ENCODE results near the gene KCNG2.
A peak's percentile ranks its signal among the peaks of the same experiment; 100 is the strongest.

KCNG2 gene

DNA sequence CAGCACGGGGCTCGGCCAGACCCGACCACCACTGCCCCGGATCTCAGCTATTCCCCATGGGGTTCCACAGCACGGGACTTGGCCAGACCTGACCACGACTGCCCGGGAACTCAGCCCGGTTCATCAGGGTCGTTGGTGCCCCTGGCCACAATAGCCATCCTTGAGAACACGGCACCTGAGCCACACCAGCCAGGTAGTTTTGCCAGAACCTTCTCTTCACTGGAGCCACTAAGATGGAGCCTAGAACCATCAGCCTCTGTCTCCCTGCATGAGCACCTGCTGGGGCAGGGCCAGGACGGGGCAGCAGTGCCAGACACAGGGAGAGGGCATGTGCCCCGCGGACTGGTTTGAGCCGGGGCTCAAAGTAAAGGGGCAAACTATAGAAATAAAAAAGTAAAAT, 11.4 kb upstream of the KCNG2 start:
- no peak for DNase-seq

DNA sequence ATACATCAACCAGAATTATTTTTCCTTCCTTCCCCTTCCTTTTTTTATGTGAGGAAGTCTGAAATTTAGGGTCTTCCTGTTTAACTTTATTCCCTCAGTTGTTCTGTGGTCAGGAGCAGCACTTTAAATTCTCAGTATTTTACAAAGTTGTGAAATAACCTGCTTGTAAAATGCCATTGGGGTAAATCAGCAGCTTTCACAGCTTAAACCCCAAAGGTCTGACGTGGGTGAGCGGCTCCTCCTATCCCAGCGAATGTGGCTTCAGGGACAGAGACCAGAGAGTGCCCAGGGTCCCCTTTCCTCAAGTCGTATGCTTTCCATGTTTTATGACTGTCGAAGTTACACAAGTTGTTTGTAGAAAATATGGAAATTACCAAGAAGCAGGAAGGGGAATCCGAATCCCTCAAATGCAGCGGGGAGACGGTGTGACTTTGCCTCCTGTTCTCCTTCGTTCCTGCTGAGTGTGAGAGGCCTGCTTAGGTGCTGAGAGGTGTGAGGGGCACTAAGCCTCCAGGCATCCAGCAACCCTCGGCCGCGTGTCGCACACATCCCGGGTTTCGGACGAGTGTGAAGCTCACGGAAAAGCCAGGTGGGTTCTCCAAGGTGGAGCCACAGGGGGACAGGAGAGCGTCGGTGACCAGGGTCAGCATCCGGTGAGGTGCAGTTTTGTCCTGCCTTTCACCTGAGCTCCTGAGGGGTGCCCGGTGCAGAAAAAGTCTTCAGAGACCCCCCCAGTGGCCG, 10.8 kb upstream of the KCNG2 start:
- no peak for DNase-seq

DNA sequence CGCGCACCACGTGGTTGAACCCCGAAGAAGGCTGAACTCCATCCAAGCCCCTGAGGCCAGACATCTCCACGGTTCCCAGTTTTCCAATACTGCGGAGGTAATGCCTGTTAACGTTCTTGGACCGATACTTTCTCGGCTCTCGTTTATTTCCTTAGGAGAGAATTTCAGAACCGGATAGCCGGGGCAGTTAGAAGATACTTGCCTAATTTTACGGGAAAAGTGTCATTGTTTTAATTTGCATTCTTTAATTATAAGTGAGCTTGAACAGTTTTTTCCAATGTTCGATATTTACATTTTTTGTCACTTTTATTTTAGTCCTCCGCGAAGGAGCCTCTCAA, 10.2 kb upstream of the KCNG2 start:
- DNase-seq: no peak

DNA sequence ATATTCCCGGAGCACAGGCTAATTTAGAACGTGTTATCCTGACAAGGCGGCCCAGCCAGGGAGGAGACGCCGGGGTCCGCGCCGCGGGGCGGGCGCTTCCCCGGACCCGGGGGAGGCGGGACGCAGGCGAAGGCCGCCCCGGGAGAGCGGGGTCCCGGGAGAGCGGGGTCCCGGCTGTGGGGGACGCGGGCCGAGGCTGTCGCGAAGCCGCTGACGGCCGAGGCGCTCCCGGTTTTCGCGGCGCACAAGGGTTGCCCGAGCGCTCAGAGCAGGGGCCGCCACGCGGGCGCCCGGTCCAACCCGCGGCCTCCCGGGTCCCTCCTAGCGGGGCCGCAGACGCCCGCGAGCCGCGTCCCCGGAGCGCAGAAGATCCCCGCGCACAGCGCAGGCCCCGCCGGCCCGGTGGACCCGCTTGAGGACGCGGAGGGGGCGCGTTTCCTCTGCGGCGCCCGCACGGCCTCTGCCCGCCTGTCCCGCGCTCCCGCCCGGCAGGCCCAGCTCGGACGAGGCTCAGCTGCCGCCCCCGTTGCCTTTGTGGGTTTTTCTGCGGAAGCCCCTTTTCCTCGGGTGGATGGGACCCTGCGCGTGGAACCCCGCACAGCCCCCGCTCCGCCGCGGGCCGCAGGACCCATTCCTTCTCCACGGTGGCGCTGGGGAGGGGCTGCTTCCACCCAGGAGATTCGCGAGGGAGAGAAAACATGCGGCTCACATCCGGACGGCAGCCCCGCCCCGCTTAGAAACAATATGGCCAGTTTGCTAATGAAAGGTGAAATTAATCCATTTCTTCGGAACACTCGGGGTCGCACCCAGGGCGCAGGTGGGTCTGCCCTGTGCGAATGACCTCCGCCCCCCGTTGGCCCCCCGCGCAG, 9.6 kb upstream of the KCNG2 start:
- no peak for DNase-seq

DNA sequence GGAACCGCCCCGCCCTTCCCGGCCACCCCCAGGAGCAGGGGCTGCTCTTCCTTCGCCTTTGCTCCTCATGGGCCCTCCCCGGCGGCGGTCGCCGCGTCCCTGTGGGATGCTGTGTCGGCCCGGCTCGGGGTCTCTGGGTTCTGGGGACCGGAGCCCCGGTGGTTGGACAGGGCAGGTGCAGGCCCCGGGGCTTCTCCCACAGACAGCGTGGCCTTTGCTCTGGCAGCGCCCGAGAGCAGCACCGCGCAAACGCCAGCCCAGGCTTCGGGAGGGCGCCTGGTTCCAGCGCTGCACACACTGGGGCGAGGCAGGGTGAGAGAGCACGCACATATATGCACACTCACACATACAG, 9.0 kb upstream of the KCNG2 start:
- no peak for DNase-seq

DNA sequence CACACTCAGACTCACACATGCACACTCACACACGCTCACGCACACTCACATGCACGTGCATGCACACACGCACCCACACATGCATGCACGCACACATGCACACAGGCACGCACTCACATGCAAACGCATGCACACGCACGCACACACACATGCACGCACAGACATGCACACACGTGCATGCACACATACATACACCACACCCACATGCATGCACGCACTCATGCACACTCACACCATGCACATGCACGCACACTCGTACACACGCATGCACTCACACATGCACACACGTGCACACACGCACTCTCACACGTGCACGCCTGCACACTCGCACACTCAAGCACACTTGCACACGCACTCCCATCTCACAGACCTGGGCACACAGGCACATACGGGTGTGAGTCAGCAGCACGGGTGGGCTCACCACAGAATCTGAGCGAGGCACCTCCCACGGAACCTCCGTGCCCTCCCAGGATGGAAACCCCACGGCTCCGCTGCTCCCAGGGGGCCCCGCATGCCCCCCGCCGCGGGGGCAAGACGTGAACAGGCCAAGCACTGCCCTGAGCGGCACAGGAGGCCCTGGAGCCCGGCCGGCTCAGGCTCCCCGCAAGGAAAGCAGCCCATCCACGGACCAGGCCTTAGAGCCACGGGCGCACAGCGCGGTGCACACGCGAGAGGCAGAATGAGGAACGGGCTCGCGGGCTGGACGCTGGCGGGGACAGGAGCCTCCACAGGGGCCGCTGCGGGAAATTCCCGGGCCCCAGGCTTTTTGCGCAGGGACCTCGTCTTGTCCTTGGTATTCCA, 8.4 kb upstream of the KCNG2 start:
- no peak for DNase-seq

DNA sequence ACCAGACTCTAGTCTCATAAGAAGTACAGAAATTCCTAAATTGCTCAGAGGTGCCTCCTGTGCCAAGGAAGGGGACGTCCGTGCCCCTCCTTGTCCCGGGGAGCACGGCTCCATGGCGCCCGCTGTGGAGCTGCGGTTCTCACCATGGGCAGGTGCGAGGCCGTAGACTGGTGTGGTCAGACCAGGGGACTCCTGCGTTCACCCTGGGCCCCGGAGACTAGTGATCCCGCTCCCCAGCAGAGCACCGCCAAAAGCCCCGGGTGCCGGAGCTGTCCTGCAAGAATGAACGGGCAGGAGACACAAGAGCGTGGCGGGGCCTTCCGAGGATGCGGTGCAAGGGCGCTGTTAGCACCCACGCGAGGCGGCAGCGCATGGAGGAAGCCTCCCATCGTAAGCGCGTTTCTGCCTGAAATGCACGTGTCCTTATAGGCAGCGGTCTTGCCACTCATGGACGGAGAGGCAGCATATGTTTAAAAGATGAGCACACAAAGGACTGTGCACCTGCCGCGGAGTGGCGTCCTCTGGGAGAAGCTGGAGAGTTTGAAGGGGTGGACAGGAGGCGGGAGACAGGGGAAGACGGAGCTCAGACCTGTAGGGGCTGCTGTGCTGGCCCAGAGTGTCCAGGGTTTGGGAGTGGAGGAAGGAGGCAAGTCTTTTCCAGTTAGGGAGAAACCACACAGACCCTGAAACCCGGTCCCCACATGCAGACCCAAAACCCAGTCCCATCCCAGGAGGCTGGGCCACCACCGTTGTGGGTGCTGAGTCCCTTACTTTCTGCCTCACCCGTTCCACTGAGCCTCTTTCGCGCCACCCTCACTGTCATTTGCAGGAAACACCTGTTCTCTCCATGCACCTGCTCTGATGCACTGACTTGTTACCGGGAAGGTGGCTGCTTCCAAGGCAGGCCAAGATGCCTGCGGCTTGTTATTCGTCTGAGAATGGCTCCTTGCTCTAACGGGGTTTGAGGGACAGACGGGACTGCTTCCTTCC, 7.5 kb upstream of the KCNG2 start:
- DNase-seq: peak; percentile 62

DNA sequence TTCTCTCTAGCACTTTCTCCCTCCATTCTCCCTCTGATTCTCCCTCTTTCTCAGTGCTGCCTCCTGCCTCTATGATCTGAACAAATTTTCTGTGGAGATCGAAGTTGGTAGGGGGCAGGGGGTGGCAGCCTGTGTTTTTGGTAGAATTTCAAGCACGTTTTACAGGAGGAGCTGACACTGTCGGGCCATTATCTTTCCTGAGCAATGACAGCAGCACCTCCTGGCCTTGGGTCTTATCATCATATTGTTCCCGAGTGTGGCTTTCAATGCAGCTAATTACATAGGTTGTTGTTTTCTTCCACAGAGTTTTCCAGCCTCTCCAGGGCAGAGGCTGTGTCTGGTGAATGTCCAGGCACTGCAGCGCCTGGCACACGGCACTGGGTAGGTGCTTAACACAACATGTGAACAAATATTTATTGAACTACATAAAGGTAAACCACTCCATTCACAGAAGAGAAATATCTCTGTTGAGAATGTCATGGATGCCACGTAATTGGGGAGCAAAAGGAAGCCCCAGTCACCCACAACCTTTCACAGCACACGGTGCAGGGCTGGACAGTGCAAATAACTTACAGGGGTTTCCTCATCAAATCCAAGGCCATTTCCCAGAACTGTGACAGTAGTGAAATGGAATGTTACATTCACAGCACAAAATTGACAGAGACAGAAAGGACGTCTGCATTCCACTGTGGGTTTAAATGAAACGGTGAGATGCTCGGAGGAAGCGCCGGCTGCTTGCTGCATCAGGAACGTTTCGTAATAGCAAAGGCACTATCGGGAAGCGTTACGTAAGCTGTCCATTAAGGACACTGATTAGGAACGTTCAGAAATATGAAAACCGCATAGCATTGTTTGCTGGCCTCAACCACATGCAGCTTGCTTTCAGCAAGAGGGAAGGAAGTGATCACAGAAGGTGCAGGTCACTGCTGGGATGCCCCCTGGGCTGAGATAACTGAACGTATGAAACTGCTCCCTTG, 6.5 kb upstream of the KCNG2 start:
- peak; percentile 14 for DNase-seq

DNA sequence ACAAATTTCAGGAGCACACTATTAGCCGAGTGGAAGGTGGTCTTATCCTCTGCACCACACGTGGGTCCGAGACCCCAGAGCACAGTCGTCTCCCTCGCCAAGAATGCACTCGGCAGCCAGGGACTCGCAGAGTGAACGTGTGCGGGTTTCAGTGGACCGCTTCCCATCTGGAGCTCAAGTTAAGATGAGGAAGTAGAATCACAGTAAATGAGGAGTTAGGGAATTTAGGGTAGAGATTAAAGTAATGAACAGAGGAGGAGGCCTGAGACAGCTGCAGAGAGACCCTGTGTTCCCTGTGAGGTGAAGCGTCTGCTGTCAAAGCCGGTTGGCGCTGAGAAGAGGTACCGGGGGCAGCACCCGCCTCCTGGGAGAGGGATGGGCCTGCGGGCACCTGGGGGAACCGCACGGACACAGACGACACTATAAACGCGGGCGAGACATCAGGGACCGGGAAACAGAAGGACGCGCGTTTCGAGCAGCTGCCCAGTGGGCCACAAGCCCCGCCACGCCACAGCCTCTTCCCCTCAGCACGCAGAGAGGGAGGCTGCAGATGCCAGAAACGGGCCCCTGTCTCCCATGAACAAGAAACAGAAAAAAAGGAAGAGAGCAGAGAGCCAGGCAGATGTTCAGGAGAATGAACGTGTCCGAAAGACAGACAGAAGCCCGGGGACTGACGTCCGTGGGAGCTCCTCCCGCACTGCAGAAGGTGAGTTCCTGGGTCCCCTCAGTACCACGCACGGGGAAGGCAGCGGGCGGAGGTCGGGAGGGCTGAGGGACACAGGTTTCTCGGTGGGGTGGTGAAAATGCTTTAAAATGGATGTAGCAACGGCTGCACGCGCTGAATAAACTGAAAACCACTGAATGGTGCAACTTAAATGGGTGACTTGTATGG, 5.4 kb upstream of the KCNG2 start:
- no peak for DNase-seq

DNA sequence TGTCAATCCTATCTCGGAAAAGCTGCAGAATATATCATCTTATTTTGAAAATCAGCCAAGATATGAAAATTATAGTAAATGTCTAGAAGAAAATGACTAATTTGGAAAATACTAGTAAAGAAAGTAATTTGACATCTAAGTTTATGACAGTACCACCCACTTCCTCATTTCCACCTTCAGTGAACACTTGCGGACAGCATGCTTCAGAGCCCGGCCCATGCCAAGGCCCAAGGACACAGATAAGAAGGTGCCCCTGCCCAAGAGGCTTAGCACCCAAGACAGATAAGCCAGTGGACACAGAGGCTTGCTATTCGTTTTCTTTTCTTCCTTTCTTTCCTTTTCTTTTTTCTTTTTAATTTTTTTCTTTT, 4.8 kb upstream of the KCNG2 start:
- DNase-seq: no peak

DNA sequence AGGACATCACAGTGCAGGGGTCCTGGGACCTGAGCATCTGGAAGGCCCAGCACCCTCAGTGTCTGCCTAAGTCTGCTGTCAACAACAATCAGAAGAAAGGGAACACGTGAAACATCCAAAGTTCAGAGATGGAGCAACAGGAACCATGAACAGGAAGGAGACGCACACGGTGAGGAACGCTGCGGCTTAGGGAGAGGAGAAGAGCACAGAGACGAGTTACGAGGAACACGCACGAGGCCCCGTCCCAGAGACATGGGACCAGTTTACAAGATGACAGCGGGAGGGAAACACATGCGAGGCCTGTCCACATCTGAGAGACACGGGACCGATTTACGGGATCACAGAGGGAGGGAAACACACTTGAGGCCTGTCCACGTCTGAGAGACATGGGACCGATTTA, 2.9 kb upstream of the KCNG2 start:
- DNase-seq: no peak

DNA sequence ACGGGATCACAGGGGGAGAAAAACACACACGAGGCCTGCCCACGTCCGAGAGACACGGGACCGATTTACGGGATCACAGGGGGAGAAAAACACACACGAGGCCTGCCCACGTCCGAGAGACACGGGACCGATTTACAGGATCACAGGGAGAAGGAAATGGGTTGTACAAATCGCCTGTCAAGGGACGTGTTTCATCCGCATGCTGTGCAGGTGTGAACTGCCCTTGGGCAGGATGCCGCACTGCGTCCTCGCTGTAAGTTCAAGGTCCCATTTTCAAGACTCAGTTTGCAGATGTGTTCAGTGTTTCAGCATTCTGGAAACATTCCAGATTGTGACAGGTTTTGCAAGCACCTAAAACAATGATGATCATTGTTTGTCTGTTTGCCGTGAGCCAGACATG, 2.3 kb upstream of the KCNG2 start:
- no peak for DNase-seq

DNA sequence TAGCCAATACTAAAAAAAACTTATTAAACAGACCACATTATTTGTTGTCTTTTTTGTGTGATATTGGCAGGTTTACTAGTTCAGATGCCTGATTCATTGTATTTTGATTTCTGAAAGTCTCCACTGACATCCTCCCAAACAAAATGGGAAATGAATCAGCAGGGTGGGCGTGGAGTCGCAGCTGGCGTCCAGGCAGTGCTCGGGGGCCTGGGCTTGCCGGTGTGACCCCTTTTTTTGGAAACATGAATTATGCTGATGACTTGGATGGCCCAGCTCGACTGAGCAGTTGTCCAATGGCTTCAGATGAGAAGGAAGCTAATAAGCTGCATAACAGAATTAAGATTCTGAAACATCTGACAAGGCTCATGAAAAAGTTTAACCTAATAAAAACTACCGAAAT, 1.7 kb upstream of the KCNG2 start:
- no peak for DNase-seq

DNA sequence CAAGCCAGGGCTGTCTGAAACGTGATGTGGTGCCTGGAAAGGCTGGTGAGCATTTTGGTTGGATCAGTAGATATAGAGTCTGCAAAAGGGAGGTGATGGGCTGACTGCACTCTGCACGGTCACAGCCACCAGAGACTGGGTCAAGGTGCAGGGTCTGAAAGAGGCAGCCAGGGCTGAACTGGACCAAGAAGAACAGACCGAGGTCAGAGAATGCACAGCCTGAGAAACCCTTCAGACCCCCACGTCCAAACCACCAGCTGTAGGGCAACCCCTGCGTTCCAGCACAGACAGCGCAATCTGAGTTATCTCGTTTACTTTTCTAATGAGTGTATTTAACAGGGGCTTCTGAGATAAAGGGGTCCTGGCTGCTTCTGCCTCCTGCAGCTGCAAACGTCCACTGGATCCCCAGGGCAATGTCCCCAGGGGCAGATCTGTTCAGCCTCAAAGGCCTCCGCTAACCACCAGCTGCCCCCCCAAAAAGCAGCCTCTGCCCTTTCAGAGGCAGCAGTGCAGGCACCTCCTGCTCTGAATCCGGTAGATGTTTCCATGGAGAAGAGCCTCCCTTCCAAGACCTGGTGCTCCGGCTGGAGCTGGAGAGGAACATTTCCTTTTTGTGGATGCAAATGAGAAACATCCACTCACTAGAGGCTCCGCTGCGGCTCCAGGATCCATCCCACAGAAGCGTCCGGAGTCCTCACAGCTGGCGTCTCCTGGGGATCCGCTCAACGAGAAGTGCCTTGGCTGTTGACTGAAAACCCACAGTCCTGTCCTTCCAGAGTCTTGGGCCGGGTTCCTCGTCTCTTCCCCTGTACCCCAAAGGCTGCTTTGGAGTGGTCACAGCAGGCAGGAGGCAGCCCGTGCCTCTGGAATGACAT, 970 bp upstream of the KCNG2 start:
- no peak for DNase-seq

DNA sequence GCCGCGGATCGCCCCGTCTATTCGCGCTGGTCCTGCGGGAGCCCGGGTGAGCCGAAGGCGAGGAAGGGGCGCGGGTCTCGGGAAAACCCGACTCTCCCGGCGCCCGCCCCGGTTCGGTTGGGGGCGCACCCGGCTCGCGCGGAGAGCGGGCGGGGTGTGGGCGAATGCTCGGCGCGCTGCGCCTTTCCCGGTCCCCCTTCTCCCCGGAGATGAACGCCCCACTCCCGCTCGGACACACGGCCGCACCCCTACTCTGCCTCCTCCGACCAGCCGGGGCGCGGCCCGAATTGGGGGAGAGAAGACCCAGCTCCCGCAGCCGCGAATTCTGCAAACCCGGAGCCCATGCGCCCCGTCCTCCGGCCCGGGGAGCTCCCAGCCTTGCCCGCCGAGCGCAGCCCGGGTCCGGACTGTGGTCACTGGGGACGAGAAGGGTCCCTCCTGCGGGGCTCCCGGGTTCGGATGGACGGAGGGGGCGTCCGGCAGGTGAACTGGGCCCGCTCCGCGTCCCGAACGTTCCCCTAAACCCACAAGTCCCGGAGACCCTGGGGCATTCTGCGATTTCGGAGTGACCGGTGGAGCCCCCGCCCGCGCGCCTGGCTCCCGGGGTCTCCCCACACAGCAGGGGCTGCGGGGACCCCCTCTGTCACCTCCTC, 734 bp downstream of the KCNG2 start:
- no peak for DNase-seq

DNA sequence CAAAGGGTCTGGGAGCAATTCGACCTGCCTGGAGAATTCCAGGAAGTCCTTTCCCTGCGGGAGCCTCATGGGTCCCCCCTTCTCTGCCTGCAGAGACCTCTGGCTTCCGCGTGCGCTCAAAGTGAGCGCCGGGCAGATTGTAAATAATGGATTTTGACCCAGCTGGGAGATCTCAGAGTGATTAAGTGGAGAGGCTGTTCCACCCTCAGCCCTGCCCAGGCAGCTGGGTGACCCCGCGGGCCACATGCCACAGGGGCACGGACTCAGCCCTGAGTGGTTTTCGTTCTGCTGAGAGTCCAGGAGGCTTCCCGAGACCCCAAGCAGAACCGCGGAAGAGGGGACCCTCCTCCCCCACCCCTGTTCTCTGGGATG, 1.2 kb downstream of the KCNG2 start:
- peak; percentile 15 for DNase-seq

DNA sequence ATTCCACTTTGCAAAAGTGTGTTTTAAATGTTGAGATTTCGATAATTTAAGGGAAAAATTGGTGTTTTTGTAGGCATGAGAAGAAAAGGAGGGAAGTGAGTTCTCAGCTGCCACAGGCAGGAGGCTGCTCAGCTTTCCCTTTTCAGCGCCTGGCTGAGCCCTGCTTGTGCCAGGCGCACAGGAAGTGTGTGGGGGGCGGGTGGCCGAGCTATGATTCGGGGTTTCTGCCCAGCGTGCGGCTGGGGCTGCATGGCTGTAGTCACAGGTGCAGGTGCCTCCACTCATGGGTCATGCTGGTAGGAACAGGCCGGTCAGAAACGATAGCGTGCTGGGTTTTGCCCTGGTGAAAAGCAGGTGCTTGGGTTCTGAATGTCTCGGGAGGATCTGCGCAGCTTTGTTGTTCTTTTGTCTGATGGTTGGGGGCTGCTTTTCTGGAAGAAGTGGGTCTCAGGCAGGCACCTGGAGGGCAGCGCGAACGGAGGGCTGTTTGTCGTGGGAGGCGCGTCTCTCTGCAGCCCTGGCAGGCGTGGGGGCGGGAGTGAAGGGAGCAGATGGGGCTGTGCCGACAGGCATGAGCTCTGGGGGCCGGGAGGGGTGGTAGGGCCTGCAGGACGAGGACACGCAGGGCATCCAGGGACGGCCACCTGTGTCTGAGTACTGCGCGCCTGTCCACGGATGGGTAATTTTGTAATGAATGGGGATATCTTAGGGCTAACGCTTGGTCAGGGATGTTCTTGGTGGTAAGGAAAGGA, 2.1 kb downstream of the KCNG2 start:
- no peak for DNase-seq
